ENCODE measurements around the gene KSR2. TPM values are rescaled to one million over a fixed set of nuclear protein-coding genes. Genes with fewer than 3 reads are reported as not detected.

Gene KSR2
- total and polyA plus RNA-seq, 7 donors = under 0.01 to 0.04 (median 0.02) TPM; not detected in 2

DNA sequence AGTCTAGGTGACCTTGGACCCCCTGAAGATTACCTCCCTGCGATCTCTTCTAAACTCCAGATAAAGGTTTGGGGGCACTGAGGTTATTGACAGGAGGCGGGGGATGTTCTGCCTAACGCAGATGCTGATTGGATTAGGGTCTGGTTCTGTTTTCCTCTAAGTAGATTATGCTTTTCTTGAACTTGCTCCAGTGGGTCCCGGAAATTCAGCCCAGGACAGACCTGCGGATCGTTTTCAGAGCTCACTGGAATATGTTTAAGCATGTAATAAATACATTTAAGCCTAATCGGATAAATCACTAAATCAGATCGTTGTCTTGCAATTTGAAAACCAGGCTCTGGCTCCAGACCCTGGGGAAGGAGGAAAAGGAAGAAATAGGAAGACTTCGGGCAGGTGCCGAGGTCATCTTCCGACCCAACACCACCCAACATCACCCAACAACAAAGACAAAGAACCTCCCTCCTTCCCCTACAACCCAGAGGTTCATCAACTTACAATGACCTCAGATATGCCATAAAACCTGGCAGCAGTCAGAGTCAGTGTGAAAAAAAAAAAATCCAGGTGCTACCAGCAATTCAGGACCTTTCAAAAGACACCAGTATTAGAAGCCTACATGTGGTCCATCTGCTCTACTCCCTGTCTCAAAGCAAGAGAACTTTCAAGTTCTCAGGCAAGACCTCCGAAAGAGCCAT lies 148.4 kb downstream of the KSR2 start:
- DNase-seq (no peak), ATAC-seq (no peak)
- Histone ChIP-seq H3K27me3 (ENCODE audit: insufficient read depth in 3 of 3, low read length in 2 of 3) (peaks cover 2 to 9% (median 3%) of the 10 kb centered on the region in 3 donors), H3K36me3 (ENCODE audit: insufficient read depth in 1 of 2, low read depth in 1 of 2) (no peaks in the 10 kb centered on the region), H3K27ac (no peak overlapping the region), H3K4me3 (no peak overlapping the region), H3K9me3 (no peaks in the 10 kb centered on the region), H3K4me1 (no peaks in the 10 kb centered on the region)
- TF ChIP-seq, protein P1, sequence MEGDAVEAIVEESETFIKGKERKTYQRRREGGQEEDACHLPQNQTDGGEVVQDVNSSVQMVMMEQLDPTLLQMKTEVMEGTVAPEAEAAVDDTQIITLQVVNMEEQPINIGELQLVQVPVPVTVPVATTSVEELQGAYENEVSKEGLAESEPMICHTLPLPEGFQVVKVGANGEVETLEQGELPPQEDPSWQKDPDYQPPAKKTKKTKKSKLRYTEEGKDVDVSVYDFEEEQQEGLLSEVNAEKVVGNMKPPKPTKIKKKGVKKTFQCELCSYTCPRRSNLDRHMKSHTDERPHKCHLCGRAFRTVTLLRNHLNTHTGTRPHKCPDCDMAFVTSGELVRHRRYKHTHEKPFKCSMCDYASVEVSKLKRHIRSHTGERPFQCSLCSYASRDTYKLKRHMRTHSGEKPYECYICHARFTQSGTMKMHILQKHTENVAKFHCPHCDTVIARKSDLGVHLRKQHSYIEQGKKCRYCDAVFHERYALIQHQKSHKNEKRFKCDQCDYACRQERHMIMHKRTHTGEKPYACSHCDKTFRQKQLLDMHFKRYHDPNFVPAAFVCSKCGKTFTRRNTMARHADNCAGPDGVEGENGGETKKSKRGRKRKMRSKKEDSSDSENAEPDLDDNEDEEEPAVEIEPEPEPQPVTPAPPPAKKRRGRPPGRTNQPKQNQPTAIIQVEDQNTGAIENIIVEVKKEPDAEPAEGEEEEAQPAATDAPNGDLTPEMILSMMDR (IDR thresholded peaks at IDR 0.05) = no peak
- WGBS, 3 donors = 65 to 77% (median 74%) methylated on average over 12 of the region's 12 CpGs
- intact Hi-C loops (cut with DNase I) = no loop called here

- DNase-seq (no peak), ATAC-seq (no peak)
- no peak overlapping the region for H3K27ac ChIP-seq
- no peaks in the 10 kb centered on the region for H3K36me3 ChIP-seq (ENCODE audit: insufficient read depth in 1 of 2, low read depth in 1 of 2)
- intact Hi-C loops (cut with DNase I) = no loop called here
- H3K27me3 ChIP-seq (ENCODE audit: insufficient read depth in 3 of 3, low read length in 2 of 3) = peaks cover 2 to 9% (median 3%) of the 10 kb centered on the region in 3 donors
- no peaks in the 10 kb centered on the region for H3K9me3 ChIP-seq
- H3K4me3 ChIP-seq = no peak overlapping the region
- no peaks in the 10 kb centered on the region for H3K4me1 ChIP-seq
- WGBS, 3 donors = 48 to 66% (median 49%) methylated on average over 4 of the region's 4 CpGs
- TF ChIP-seq, protein P1 (IDR thresholded peaks at IDR 0.05) = no peak
Observed at GRCh38 chr12:117819160-117819559, 149.6 kb downstream of the KSR2 start.

- Histone ChIP-seq H3K27ac (no peak overlapping the region), H3K4me3 (no peak overlapping the region), H3K27me3 (ENCODE audit: insufficient read depth in 3 of 3, low read length in 2 of 3) (peaks cover 2 to 9% (median 3%) of the 10 kb centered on the region in 3 donors), H3K36me3 (ENCODE audit: insufficient read depth in 1 of 2, low read depth in 1 of 2) (no peaks in the 10 kb centered on the region), H3K4me1 (no peaks in the 10 kb centered on the region), H3K9me3 (no peaks in the 10 kb centered on the region)
- TF ChIP-seq, protein P1 (IDR thresholded peaks at IDR 0.05) = no peak
- DNase-seq = no peak
- WGBS, 3 donors = 30 to 32% (median 30%) methylated on average over 5 of the region's 5 CpGs
- no peak for ATAC-seq
- intact Hi-C loops (cut with DNase I) = no loop called here
Observed at GRCh38 chr12:117818400-117818799, 150.4 kb downstream of the KSR2 start.

- no peaks in the 10 kb centered on the region for H3K4me1 ChIP-seq
- intact Hi-C loops (cut with DNase I) = no loop called here
- no peak overlapping the region for H3K4me3 ChIP-seq
- H3K36me3 ChIP-seq (ENCODE audit: insufficient read depth in 1 of 2, low read depth in 1 of 2) = no peaks in the 10 kb centered on the region
- TF ChIP-seq, protein P1 (IDR thresholded peaks at IDR 0.05) = no peak
- no peak overlapping the region for H3K27ac ChIP-seq
- DNase-seq = no peak
- H3K9me3 ChIP-seq = no peaks in the 10 kb centered on the region
- 64 to 77% (median 74%) methylated on average over 3 of the region's 3 CpGs for WGBS, 3 donors
- no peak for ATAC-seq
- peaks cover 0 to 4% (median 0%) of the 10 kb centered on the region in 3 donors for H3K27me3 ChIP-seq (ENCODE audit: insufficient read depth in 3 of 3, low read length in 2 of 3)
Observed at GRCh38 chr12:117809509-117809908, 159.3 kb downstream of the KSR2 start.

DNA sequence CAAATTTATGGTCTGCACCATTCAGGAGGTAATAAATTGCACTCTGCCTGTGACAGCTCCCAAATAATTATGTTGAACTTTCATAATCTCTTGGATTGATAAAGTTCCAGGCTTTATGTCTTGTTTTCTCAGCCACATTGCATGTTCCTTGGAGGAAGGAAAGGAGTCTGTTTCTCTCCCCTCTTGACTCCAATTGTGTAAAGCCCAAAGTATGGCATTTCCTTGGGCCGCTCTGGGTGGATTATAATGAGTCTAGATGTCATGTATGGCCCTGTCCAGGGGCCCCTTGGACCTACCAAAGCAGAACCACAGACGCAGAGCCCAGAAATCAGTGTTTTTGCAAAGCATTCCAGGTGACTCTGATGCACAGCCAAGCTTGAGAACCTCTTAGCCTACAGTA lies 160.8 kb downstream of the KSR2 start:
- TF ChIP-seq, protein P1 (IDR thresholded peaks at IDR 0.05) = no peak
- ATAC-seq (no peak), DNase-seq (no peak)
- Histone ChIP-seq H3K27ac (no peak overlapping the region), H3K27me3 (ENCODE audit: insufficient read depth in 3 of 3, low read length in 2 of 3) (peaks cover 0 to 4% (median 0%) of the 10 kb centered on the region in 3 donors), H3K36me3 (ENCODE audit: insufficient read depth in 1 of 2, low read depth in 1 of 2) (no peaks in the 10 kb centered on the region), H3K4me3 (no peak overlapping the region), H3K9me3 (no peaks in the 10 kb centered on the region), H3K4me1 (no peaks in the 10 kb centered on the region)
- WGBS, 3 donors = 47 to 66% (median 63%) methylated on average over 2 of the region's 2 CpGs
- intact Hi-C loops (cut with DNase I) = no loop called here

All from psoas muscle (tissue), 8 donors.